ENCODE measurements around the gene AJAP1.

DNA sequence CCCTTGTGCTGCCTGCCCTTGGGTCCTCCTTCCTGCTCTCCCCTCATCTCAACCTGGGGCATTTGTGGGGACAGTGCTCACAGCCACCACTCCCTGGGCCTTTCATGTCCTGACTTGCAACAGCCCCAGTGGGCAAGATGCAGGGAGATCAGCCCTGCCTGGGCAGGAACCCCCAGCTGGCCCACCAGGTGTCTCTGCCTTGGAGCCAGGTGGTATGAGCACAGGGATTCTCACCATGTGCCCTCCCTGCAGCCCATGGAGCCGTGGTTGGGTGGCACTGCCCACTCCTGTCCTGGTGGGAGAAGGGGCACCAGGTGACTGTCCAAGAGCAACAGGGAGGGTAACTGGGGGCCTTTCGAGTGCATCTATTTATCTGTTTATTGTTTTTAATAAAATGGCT is 100.4 kb downstream of the AJAP1 start:
- TF ChIP-seq POLR2A (IDR thresholded peaks at IDR 0.05; ENCODE audit: low read depth, low read length) (no peak), TAF1 (IDR thresholded peaks at IDR 0.05; ENCODE audit: borderline replicate concordance, low read depth, low read length) (no peak)

Measured in GM12892 (cell line).